ENCODE measurements around the gene BATF.

BATF gene

GRCh38 chr14:75537071-75537470 lies 14.8 kb downstream of the BATF start:
- DNase-seq = no peak

GRCh38 chr14:75539162-75539560 lies 16.9 kb downstream of the BATF start:
- no peak for DNase-seq

GRCh38 chr14:75539561-75540478 lies 17.6 kb downstream of the BATF start:
- no peak for DNase-seq

- DNase-seq = no peak
Measured at GRCh38 chr14:75540479-75540851, 18.2 kb downstream of the BATF start.

GRCh38 chr14:75542588-75543091 lies 20.4 kb downstream of the BATF start:
- DNase-seq = no peak

GRCh38 chr14:75543253-75543652 lies 21.0 kb downstream of the BATF start:
- no peak for DNase-seq

- no peak for DNase-seq
Measured at GRCh38 chr14:75543786-75544185, 21.5 kb downstream of the BATF start.

GRCh38 chr14:75545907-75546306 lies 23.6 kb downstream of the BATF start:
- DNase-seq = no peak

- DNase-seq = no peak
Measured at GRCh38 chr14:75547552-75548250, 25.4 kb downstream of the BATF start.

- DNase-seq = no peak
Measured at GRCh38 chr14:75548544-75548943, 26.3 kb downstream of the BATF start.

GRCh38 chr14:75549169-75549568 lies 26.9 kb downstream of the BATF start:
- no peak for DNase-seq

- DNase-seq = no peak
Measured at GRCh38 chr14:75551021-75551420, 28.8 kb downstream of the BATF start.

- DNase-seq = no peak
Measured at GRCh38 chr14:75553157-75553556, 30.9 kb downstream of the BATF start.

GRCh38 chr14:75553761-75554364 lies 31.6 kb downstream of the BATF start:
- DNase-seq = no peak

- DNase-seq = no peak
Measured at GRCh38 chr14:75554482-75554881, 32.2 kb downstream of the BATF start.

GRCh38 chr14:75558440-75558839 lies 36.2 kb downstream of the BATF start:
- no peak for DNase-seq

- DNase-seq = no peak
Measured at GRCh38 chr14:75559045-75559444, 36.8 kb downstream of the BATF start.

GRCh38 chr14:75559451-75560222 lies 37.4 kb downstream of the BATF start:
- peak; percentile 44 for DNase-seq

GRCh38 chr14:75561013-75561432 lies 38.8 kb downstream of the BATF start:
- peak; percentile 76 for DNase-seq

- no peak for DNase-seq
Measured at GRCh38 chr14:75562089-75562488, 39.8 kb downstream of the BATF start.

- no peak for DNase-seq
Measured at GRCh38 chr14:75562489-75562888, 40.2 kb downstream of the BATF start.

GRCh38 chr14:75563931-75564330 lies 41.7 kb downstream of the BATF start:
- no peak for DNase-seq

- DNase-seq = no peak
Measured at GRCh38 chr14:75565056-75565455, 42.8 kb downstream of the BATF start.

Measured in NCI-H345 (cell line).